Testis (tissue), 3 donors: Measurements from ENCODE around the gene CALCOCO2. TPM values are rescaled to one million over a fixed set of nuclear protein-coding genes. Genes with fewer than 3 reads are reported as not detected.

Source experiments
- DNase-seq: peaks from one replicate; pipeline ENCODE4 v3.0.0-alpha.2; 2019
- H3K27ac ChIP-seq, 2 donors: fragments of 200-600 bp; sonication (generic); one replicate each; pipeline ENCODE4 v1.5.1; 2019
- H3K27me3 ChIP-seq: fragments of 200-600 bp; sonication (generic); one replicate; pipeline ENCODE4 v1.5.1; 2019
- H3K36me3 ChIP-seq: fragments of 200-600 bp; sonication (generic); one replicate; pipeline ENCODE4 v1.5.1; 2017; ENCODE audit warnings: low read depth; ENCODE audit errors: missing control alignments
- H3K4me1 ChIP-seq: fragments of 200-600 bp; sonication (generic); one replicate; pipeline ENCODE4 v1.5.1; 2019
- H3K4me3 ChIP-seq, 2 donors: fragments of 200-600 bp; sonication (generic); one replicate each; pipeline ENCODE4 v1.5.1; 2017 to 2019
- H3K9me3 ChIP-seq: fragments of 200-600 bp; sonication (generic); one replicate; pipeline ENCODE4 v1.5.1; 2017
- CTCF ChIP-seq, 3 experiments: fragments of 450-650 bp in 2 of 3; fragments of 200-600 bp in 1 of 3; sonication (generic) in 1 of 3; IDR thresholded peaks; one replicate each; pipeline ENCODE4 v1.5.1; 2016 to 2019; ENCODE audit warnings: antibody characterized with exemption in 3 of 3, mild to moderate bottlenecking in 2 of 3, moderate library complexity in 1 of 3
- POLR2A ChIP-seq: fragments of 450-650 bp; IDR thresholded peaks from one replicate; pipeline ENCODE4 v1.6.1; 2017; ENCODE audit warnings: antibody characterized with exemption, mild to moderate bottlenecking, moderate library complexity
- WGBS, 2 donors: methylation state at CpG; one replicate each; pipeline ENCODE4 v1.1.5; 2018; 5-methylcytosine and 5-hydroxymethylcytosine counted together
- intact Hi-C: fragments of 100-400 bp; cut with DNase I; formaldehyde crosslinking; loops from one replicate; pipeline ENCODE4 v1.15.1; 2023; ENCODE audit warnings: low total_unique reads
- polyA plus RNA-seq: library from polyadenylated mRNA; stranded (reverse); fragments of 350-450 nt; fragmentation: Illumina TruSeq; extraction: RNeasy Lipid Tissue Mini Kit (QIAGEN cat#74804); gene quantifications from one replicate; pipeline ENCODE4 v1.2.3, GENCODE V29; 2014; ENCODE audit warnings: low read depth, low replicate concordance; ENCODE audit not compliant: insufficient read depth
- total RNA-seq, 2 donors: library from RNA; depleted of rRNA; stranded (reverse); fragments of >200 nt; gene quantifications; one replicate each; pipeline ENCODE4 v1.2.3, GENCODE V29; 2016

CALCOCO2 gene
- total and polyA plus RNA-seq, 3 donors from 2014 or later, result 117 to 351 (median 153) TPM

- no peak for TF ChIP-seq CTCF (IDR thresholded peaks at IDR 0.05)
- TF ChIP-seq POLR2A, result no peak
- H3K36me3 ChIP-seq, result no peaks in the 10 kb centered on the region
- H3K4me3 ChIP-seq, result no peak overlapping the region
- WGBS, 2 donors, result 73 to 85% methylated on average over 9 of the region's 9 CpGs
- H3K9me3 ChIP-seq, result no peaks in the 10 kb centered on the region
- intact Hi-C loops, result no loop called here
- no peak overlapping the region for H3K27ac ChIP-seq
- no peaks in the 10 kb centered on the region for H3K27me3 ChIP-seq
- H3K4me1 ChIP-seq, result peaks cover 21% of the 10 kb centered on the region
- no peak for DNase-seq
These were observed 75.2 kb downstream of the CALCOCO2 start for GRCh38 chr17:48905987-48906515.

- H3K36me3 ChIP-seq, result no peaks in the 10 kb centered on the region
- no peak for TF ChIP-seq CTCF (IDR thresholded peaks at IDR 0.05)
- no peak for TF ChIP-seq POLR2A
- no peaks in the 10 kb centered on the region for H3K9me3 ChIP-seq
- DNase-seq, result no peak
- peaks cover 21% of the 10 kb centered on the region for H3K4me1 ChIP-seq
- WGBS, 2 donors, result 32 to 37% methylated on average over 1 to 2 of the region's 2 CpGs
- H3K4me3 ChIP-seq, result peak overlapping the region; percentile 81 to 82
- intact Hi-C loops, result no loop called here
- no peaks in the 10 kb centered on the region for H3K27me3 ChIP-seq
- H3K27ac ChIP-seq, result peak overlapping the region; percentile 55 to 93
These were observed 76.8 kb downstream of the CALCOCO2 start for GRCh38 chr17:48907713-48908046.

GRCh38 chr17:48908047-48908843 lies 77.4 kb downstream of the CALCOCO2 start, which contains the start of gene UBE2Z:
TSS of gene UBE2Z (plus strand) at chr17:48908407. CDS start at chr17:48908504, 97 bp downstream.
- peak within 1 kb of the TSS; percentile 81 to 82 for H3K4me3 ChIP-seq

GRCh38 chr17:48908853-48909394 lies 78.1 kb downstream of the CALCOCO2 start:
- peak; percentile 88 for DNase-seq
- peaks cover 21% of the 10 kb centered on the region for H3K4me1 ChIP-seq
- no peaks in the 10 kb centered on the region for H3K27me3 ChIP-seq
- H3K9me3 ChIP-seq, result no peaks in the 10 kb centered on the region
- peak overlapping the region; percentile 55 to 93 for H3K27ac ChIP-seq
- H3K36me3 ChIP-seq, result no peaks in the 10 kb centered on the region
- intact Hi-C loops, result no loop called here
- 1% methylated on average over 25 to 36 of the region's 36 CpGs for WGBS, 2 donors
- peak overlapping the region; percentile 81 to 82 for H3K4me3 ChIP-seq
- TF ChIP-seq CTCF (IDR thresholded peaks at IDR 0.05), result no peak
- no peak for TF ChIP-seq POLR2A

More at GRCh38 chr17:48908047-48908843, 77.4 kb downstream of the CALCOCO2 start, which contains the start of gene UBE2Z:
- no peak for TF ChIP-seq CTCF (IDR thresholded peaks at IDR 0.05)
- intact Hi-C loops, result no loop called here
- no peaks in the 10 kb centered on the region for H3K36me3 ChIP-seq
- 0% methylated on average over 4 to 70 of the region's 81 CpGs for WGBS, 2 donors
- H3K9me3 ChIP-seq, result no peaks in the 10 kb centered on the region
- peak within 1 kb of the TSS; percentile 55 to 93 for H3K27ac ChIP-seq
- no peaks in the 10 kb centered on the region for H3K27me3 ChIP-seq
- DNase-seq, result peak; percentile 96
- H3K4me1 ChIP-seq, result peaks cover 21% of the 10 kb centered on the region
